H1 (cell line): Measurements from ENCODE around the gene ISOC2. TPM values are rescaled to one million over a fixed set of nuclear protein-coding genes. Genes with fewer than 3 reads are reported as not detected.

Experiments used
- CEBPB ChIP-seq: IDR thresholded peaks from 2 replicates; pipeline ENCODE4 v1.6.1; 2012; ENCODE audit warnings: low read depth, low read length
- CTBP2 ChIP-seq: IDR thresholded peaks from 2 replicates; pipeline ENCODE4 v1.7.0; 2011; ENCODE audit warnings: borderline replicate concordance, mild to moderate bottlenecking, moderate library complexity, mixed read lengths, low read length; ENCODE audit not compliant: insufficient read depth, insufficient read length
- EP300 ChIP-seq, 2 experiments: IDR thresholded peaks; 1 replicate in 1 of 2; 2 replicates in 1 of 2; pipeline ENCODE4 v1.6.1; 2011 to 2012; ENCODE audit warnings: low read depth in 2 of 2, low read length in 2 of 2, mild to moderate bottlenecking in 2 of 2, borderline replicate concordance in 1 of 2, inconsistent platforms in 1 of 2, moderate library complexity in 1 of 2
- EZH2 ChIP-seq: fragments of 200-600 bp; sonication (generic); IDR thresholded peaks from 2 replicates; pipeline ENCODE4 v1.7.1; 2012; ENCODE audit warnings: low read depth, mild to moderate bottlenecking, moderate library complexity, low read length, inconsistent platforms; ENCODE audit not compliant: severe bottlenecking
- HDAC6 ChIP-seq: IDR thresholded peaks from one replicate; pipeline ENCODE4 v1.7.1; 2012; ENCODE audit warnings: low read depth, mild to moderate bottlenecking, inconsistent platforms, low read length, moderate library complexity
- KDM4A ChIP-seq: IDR thresholded peaks from one replicate; pipeline ENCODE4 v1.7.1; 2012; ENCODE audit warnings: low read depth, mild to moderate bottlenecking, moderate library complexity, low read length, inconsistent platforms; ENCODE audit not compliant: severe bottlenecking
- polyA plus RNA-seq, 7 experiments: library from polyadenylated mRNA; depleted of rRNA in 3 of 7; stranded (reverse) in 5 of 7; unstranded in 2 of 7; fragments of >200 nt in 5 of 7; fragments of 200-250 nt in 2 of 7; gene quantifications; 1 replicate in 5 of 7; 2 replicates in 1 of 7; 4 replicates in 1 of 7; pipeline versions ENCODE4 v1.2.1 to v1.2.3, GENCODE V29; 2011 to 2013; ENCODE audit warnings: missing spikeins in 2 of 7, mixed read lengths in 2 of 7
- total RNA-seq: library from RNA; stranded (reverse); fragmentation: NEBNext Ultra II Directional; extraction: Animal tissue kit (Norgen Biotek cat#: 25700); gene quantifications from 2 replicates; pipeline ENCODE4 v1.2.1, GENCODE V29; 2021

Gene ISOC2
- total and polyA plus RNA-seq, 2 of the 8 experiments (the other 6 are each of a cell fraction or from before 2014, with no cell fraction given) = 96.9 to 152 TPM

DNA sequence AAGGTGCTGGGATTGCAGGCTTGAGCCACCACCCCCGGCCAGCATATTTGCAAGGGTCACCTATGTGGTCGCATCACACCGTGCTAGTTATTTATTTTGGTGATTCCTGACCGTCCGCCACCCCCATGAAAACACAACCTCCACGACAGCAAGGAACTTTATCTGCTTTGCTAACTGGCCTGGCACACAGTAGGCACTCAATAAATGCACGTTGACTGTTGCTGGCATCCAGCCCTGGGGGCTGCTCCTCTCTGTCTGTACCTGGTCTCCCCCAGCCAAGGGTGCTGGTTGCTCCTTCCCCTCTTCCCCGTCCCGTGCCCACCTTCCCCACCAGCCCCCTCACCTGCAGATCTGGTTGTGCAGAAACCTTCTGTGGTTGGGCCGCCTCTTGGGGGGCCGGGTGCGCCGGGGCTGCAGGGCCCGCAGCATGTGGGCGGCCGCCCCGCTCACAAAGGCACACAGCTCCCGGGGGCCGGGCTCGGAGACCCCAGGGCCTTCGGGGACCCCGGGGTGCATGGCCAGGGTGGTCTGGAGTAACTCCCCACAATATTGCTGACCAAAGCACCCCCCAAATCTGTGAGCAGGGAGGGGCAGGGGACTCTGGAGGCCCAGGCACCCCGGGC lies 2.7 kb upstream of the ISOC2 start (continued):
- TF ChIP-seq HDAC6 (no peak), EZH2 (no peak), CTBP2 (no peak), EP300 (IDR thresholded peaks at IDR 0.05; ENCODE audit: borderline replicate concordance in 1 of 2, low read depth in 2 of 2, low read length in 2 of 2) (no peak), KDM4A (no peak), CEBPB (no peak)
